ENCODE results near the gene FGF7.
"Not testable (repeated sequence)": the region's sequence is repeated elsewhere in the genome, so short reads cannot be mapped to it uniquely, and the experiment has no call there.

The FGF7 gene, protein sequence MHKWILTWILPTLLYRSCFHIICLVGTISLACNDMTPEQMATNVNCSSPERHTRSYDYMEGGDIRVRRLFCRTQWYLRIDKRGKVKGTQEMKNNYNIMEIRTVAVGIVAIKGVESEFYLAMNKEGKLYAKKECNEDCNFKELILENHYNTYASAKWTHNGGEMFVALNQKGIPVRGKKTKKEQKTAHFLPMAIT

DNA sequence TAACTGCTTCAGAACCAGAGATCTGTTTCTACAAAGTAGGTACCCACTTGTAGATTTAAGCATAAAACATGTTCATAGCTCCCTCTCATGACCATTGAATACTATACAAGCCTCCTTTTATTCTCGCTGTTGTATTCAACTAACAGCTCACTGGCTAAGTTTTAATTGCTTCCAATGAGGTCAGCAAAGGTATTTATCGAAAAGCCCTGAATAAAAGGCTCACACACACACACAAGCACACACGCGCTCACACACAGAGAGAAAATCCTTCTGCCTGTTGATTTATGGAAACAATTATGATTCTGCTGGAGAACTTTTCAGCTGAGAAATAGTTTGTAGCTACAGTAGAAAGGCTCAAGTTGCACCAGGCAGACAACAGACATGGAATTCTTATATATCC lies at the start of gene FGF7:
FGF7 (plus strand) TSS at position 222 of the 400 bp plus-strand sequence. CDS start 1,056 bp downstream, outside the sequence.
- no peak for TF ChIP-seq GATA1 (IDR thresholded peaks at IDR 0.05; ENCODE audit: low read depth, low read length)
- TF ChIP-seq POLR2A (IDR thresholded peaks at IDR 0.05; ENCODE audit: low read length) = no peak
- DNase-seq = no peak

DNA sequence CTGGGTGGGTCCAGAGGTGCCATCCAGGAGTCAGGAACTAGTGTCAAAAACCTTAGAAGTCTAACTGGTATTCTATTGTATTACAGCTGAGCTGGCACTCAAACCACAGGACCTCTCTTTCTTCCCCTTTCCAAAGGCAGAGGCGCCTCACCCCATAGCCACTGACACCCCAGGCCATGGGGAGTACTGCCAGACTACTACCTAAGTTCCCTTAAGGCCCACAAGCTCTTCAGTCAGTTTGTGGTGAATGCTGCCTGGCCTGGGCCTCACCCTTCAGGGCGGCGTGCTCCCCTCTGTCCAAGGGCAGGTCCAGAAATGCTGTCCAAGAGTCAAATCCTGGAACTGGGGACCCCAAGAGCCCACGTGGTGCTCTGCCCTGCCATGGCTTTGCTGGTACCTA lies 43.0 kb upstream of the FGF7 start:
- TF ChIP-seq GATA1 (IDR thresholded peaks at IDR 0.05; ENCODE audit: low read depth, low read length) (no peak), POLR2A (IDR thresholded peaks at IDR 0.05; ENCODE audit: low read length) (no peak)
- DNase-seq = no peak

DNA sequence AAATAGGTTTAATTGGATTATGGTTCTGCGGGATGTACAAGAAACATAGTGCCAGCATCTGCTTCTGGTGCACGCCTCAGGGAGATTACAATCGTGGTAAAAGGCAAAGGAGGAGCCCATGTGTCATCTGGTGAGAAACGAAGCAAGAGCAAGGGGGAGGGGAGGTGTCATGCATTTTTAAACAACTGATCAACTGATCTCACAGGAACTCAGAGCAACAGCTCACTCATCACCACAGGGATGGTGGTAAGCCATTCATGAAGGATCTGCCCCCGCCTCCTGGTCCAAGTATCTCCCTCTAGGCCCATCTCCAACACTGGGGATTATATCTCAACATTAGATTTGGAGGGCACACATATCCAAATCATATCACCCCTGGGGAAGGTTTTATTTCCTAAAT lies 42.1 kb upstream of the FGF7 start:
- TF ChIP-seq GATA1 (IDR thresholded peaks at IDR 0.05; ENCODE audit: low read depth, low read length) (no peak), POLR2A (IDR thresholded peaks at IDR 0.05; ENCODE audit: low read length) (no peak)
- DNase-seq = no peak

DNA sequence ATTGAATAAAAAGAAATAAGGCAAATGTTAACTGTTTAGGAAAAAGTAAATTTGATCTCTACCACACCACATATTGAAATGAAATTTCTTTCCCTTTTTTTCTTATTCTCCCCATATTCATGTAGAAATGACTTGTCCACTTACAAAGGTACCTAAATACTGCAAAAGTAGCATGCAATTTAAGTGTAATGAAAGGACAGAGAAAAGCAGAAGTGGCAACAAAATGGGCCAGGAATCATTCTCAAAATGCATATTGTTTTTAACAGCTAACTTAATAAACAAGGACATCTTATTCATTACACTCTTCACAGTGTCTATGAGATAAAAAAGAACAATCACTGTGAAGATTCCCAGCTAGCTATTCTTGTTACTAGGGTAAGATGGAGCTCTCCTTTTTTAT lies 40.6 kb upstream of the FGF7 start:
- TF ChIP-seq GATA1 (IDR thresholded peaks at IDR 0.05; ENCODE audit: low read depth, low read length) (no peak), POLR2A (IDR thresholded peaks at IDR 0.05; ENCODE audit: low read length) (no peak)
- no peak for DNase-seq

DNA sequence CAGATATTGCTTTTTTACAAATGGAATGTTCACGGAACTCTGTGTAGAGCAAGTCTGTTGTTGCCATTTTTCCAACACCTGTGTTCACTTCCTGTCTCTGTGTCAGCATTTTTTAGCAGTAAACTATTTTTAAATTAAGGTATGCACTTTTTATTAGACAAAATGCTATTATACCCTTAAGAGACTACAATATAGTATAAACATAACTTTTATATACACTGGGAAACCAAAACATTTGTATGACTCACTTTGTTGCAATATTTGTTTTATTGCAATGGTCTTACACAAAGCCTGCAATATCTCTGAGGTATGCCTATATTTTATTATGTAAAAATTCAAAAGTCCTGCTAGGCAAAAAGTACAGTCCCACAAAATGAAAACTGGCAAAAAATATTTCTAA lies 39.8 kb upstream of the FGF7 start:
- TF ChIP-seq POLR2A (IDR thresholded peaks at IDR 0.05; ENCODE audit: low read length) (no peak), GATA1 (IDR thresholded peaks at IDR 0.05; ENCODE audit: low read depth, low read length) (no peak)

DNA sequence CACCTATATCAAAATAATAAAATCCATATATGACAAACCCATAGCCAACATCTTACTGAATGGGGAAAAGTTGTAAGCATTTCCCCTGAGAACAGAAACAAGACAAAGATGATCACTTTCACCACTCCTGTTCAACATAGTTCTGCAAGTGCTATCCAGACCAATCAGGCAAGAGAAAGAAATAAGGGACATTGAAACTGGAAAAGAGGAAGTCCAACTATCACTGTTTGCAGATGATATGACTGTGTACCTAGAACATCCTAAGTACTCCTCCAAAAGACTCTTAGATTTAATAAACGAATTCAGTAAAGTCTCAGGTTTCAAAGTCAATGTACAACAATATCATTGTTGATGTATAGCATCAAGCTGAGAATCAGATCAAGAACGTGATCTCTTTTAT lies 35.6 kb upstream of the FGF7 start:
- TF ChIP-seq GATA1 (IDR thresholded peaks at IDR 0.05; ENCODE audit: low read depth, low read length) = no peak
- TF ChIP-seq POLR2A (IDR thresholded peaks at IDR 0.05; ENCODE audit: low read length) = no peak
- no peak for DNase-seq

More for the DNA sequence above, 39.8 kb upstream of the FGF7 start:
- no peak for DNase-seq

DNA sequence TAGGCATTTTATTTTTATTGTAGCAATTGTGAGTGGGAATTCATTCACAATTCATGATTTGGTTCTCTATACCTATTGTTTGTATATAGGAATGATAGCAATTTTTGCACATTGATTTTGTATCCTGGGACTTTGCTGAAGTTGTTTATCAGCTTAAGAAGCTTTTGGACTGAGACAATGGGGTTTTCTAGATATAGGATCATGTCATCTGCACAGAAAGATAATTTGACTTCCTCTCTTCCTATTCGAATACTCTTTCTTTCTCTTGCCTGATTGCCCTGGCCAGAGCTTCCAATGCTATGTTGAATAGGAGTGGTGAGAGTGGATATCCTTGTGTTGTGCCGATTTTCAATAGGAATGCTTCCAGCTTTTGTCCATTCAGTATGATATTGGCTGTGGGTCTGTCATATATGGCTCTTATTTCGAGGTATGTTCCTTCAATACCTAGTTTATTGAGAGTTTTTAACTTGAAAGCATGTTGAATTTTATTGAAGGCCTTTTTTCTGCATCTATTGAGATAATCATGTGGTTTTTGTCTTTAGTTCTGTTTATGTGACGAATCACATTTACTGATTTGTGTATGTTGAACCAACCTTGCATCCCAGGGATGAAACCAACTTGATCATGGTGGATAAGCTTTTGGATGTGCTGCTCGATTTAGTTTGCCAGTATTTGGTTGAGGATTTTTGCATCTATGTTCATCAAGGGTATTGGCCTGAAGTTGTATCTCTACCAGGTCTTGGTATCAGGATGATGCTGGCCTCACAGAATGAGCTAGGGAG lies 20.3 kb upstream of the FGF7 start:
- not testable (repeated sequence) for DNase-seq

DNA sequence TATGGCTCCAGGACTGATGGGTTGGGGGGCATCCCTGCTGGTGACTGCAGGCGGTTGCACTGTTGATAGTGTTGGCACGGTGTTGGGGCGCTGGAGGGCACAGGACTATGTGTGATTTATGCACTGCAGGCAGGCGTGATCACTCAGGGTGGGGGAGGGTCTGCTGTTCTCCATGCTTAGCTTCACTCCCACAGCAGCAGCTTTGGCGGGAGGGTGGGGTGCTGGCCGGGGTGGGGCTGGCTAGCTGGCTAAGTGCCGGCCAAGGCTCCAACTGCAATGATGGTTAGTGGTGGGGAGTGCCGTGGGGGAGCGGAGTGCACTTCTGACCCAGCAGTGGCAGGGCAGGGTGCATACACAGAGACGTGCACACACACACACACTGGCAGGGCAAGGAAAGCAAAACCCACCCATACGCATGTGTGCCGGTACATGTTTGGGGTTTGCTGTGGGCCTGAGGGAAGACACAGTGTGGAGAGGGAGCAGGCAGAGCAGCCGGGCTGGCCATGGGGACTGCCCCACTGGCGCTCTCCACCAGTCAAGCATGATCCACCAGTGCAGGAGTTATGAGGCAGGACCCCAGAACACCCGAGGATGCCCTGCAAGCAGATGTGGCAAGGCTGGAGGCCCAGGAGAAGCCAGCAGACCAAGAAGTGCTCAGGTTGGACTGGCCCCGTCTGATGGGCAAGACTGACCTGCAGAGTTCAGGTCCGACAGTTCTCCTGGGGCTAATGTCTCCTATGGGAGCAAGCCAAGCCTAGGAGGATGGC lies 16.5 kb upstream of the FGF7 start:
- TF ChIP-seq GATA1 (IDR thresholded peaks at IDR 0.05; ENCODE audit: low read depth, low read length) (no peak), POLR2A (IDR thresholded peaks at IDR 0.05; ENCODE audit: low read length) (no peak)
- no peak for DNase-seq

DNA sequence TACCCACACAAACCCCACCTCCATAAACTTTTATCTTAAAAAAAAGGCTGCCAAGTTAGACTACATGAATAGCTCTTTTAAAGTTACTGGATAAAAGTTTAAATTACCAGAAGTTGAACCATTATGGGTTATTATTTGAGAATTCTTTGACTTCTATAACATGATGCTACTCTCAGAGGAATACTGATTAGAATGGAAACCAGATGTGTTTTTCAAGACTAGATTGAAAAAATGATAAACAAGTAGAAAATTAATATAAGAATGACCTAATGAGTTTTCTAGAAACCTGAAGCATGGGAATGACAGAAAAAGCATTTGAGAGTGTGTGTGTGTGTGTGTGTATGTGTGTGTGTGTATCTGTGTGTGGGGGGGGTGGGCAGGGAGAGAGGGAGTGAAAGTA lies 12.4 kb upstream of the FGF7 start:
- DNase-seq = no peak
- TF ChIP-seq GATA1 (IDR thresholded peaks at IDR 0.05; ENCODE audit: low read depth, low read length) (no peak), POLR2A (IDR thresholded peaks at IDR 0.05; ENCODE audit: low read length) (no peak)

DNA sequence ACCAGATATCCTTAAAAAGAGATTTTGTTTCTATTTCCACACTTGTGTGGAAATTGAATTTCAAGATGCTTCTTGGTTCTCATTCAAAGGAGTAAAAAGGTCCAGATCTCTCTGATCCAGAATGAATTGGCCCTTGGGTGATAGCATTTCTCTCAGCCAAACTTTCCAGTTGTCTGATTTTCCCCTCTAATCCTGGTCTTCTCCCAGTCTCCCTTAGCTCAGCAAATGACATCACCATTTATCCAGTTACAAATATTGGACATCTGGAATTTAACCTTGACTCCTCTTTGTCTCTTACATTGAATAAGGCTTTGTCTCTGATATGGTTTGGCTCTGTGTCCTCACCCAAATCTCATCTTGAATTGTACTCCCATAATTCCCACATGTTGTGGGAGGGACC lies 10.2 kb upstream of the FGF7 start:
- no peak for DNase-seq
- no peak for TF ChIP-seq POLR2A (IDR thresholded peaks at IDR 0.05; ENCODE audit: low read length)
- TF ChIP-seq GATA1 (IDR thresholded peaks at IDR 0.05; ENCODE audit: low read depth, low read length) = no peak

DNA sequence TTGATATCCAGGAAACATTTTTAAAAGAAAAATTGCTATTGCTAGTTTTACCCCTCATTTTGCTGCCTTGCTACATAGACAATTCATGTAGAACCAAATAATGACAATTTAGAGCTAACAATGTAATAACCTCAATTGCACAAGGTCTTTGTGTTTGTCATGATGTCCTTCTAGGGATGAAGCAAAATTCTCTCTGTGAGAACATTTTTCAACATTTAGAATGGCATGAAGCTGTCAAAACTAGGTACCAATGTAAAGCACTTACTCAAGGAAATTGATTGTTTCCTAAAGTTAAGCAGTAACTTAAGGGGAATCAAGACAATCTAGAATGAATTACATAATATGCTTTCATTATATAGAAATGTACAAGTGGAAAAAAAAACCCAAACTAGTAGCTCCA lies 7.9 kb upstream of the FGF7 start:
- DNase-seq = no peak
- TF ChIP-seq GATA1 (IDR thresholded peaks at IDR 0.05; ENCODE audit: low read depth, low read length) (no peak), POLR2A (IDR thresholded peaks at IDR 0.05; ENCODE audit: low read length) (no peak)

DNA sequence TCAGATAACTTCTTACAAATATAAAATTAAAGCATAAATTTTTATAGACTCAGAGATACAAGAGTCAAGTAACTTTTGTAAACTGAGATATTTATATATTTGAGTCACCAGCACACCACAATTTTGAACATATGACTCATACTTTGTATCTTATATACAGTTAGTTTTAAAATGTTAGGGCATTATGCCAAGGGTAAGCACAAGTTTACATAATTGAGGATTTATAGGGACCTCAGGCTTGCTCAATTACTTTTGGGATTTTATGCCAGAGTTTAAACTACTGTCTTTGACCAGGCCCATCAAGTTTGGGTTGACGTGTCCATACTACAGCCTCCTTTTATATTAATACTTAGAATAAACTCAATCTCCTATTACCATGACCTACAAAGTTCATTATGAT lies 7.4 kb upstream of the FGF7 start:
- no peak for DNase-seq
- TF ChIP-seq POLR2A (IDR thresholded peaks at IDR 0.05; ENCODE audit: low read length) (no peak), GATA1 (IDR thresholded peaks at IDR 0.05; ENCODE audit: low read depth, low read length) (no peak)

DNA sequence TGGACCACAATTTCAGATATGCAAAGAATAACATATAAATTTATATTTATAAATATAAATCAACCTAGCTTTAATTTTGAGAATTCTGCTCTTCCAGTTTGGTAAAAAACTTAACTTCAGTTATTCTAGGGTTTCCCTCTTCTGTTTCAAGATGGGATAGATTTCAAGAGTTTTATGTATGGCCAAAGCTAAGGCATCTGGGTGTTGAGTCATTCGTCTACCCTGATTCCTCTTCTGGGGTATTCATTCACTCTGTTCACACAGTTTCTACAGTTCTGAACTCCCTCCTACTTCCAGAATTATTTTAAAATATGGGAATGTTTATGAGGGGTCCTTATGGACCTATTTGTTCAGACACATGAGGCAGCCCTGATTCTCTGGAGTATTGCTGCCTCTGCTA lies 4.2 kb upstream of the FGF7 start:
- no peak for DNase-seq
- TF ChIP-seq GATA1 (IDR thresholded peaks at IDR 0.05; ENCODE audit: low read depth, low read length) = no peak
- TF ChIP-seq POLR2A (IDR thresholded peaks at IDR 0.05; ENCODE audit: low read length) = no peak

DNA sequence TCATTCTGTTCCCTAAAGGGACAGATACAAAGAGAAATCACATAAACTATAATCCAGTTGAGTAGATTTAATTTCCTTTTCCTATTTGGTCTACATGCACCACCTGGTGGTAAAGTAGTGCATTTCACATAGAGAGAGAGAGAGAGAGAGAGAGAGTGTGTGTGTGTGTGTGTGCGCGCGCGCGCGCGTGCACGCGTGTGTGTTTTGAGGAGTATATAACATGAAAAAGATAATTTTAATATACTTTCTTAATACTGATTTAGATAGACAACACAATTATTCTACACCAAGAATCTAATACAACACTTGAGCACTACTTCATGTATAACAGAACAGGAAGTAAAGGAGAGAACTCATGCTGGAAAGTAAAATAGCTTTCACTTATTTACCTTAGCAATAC lies 1.1 kb upstream of the FGF7 start:
- DNase-seq = peak; percentile 69 to 70
- TF ChIP-seq GATA1 (IDR thresholded peaks at IDR 0.05; ENCODE audit: low read depth, low read length) (no peak), POLR2A (IDR thresholded peaks at IDR 0.05; ENCODE audit: low read length) (no peak)

All from erythroblast (primary cell).